HFF-Myc (cell line): ENCODE data around the gene BCAS3.

Experiments used
- DNase-seq: peaks from one replicate; pipeline ENCODE4 v3.0.0-alpha.2; 2011; ENCODE audit warnings: low read depth; ENCODE audit errors: extremely low read depth
- H3K4me3 ChIP-seq: replicated peaks from 2 replicates; pipeline ENCODE4 v1.5.1; 2011; ENCODE audit warnings: low read depth, mild to moderate bottlenecking, control low read depth, low read length
- TF ChIP-seq, protein P1 (sequence below): IDR thresholded peaks from 2 replicates; pipeline ENCODE4 v1.5.1; 2012; ENCODE audit warnings: mild to moderate bottlenecking, low read depth, low read length, control low read depth; ENCODE audit errors: missing control alignments

The BCAS3 gene

DNA sequence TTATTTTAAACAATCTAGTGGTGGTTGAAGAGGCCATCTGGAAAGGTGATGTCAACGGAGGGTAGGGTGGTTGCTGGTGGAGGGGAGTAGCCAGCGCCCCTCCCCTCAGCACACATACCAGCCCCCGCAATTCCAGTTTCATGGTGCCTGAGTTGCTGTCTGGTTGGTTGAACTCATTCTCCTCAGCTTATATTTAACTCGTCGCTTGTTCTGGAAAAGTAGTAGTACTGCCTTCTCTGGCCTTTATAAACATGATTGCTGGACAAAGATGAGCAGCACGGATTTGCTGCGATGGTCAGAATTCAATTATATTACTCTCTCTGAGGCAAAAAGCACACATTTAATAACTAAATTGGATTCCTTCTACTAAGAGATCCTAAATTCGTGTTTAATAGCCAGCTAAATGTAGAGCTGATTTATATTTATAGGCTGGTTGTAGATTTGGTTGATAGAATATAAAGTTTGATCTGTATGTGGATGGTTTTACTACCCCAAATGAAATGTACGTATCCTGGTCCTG lies 484.0 kb downstream of the BCAS3 start:
- H3K4me3 ChIP-seq: no peak overlapping the region

DNA sequence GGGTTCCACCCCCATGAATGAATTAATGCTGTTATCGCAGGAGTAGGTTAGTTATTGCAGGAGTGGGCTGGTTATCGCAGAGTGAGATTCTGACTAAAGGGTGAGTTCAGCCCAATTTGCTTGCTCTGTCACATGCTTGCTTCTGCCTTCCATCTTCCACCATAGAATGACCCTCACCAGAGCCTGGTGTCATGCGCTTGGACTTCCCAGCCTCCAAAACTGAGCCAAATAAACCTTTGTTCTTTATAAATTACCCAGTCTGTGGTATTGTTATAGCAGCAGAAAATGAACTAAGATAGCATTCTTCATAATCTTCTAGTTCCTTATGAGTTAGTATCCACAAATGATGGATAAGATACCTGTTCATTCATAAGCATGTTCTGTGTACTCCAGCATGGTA lies 486.9 kb downstream of the BCAS3 start:
- DNase-seq: no peak

More for the DNA sequence above, 484.0 kb downstream of the BCAS3 start:
- TF ChIP-seq, protein P1, sequence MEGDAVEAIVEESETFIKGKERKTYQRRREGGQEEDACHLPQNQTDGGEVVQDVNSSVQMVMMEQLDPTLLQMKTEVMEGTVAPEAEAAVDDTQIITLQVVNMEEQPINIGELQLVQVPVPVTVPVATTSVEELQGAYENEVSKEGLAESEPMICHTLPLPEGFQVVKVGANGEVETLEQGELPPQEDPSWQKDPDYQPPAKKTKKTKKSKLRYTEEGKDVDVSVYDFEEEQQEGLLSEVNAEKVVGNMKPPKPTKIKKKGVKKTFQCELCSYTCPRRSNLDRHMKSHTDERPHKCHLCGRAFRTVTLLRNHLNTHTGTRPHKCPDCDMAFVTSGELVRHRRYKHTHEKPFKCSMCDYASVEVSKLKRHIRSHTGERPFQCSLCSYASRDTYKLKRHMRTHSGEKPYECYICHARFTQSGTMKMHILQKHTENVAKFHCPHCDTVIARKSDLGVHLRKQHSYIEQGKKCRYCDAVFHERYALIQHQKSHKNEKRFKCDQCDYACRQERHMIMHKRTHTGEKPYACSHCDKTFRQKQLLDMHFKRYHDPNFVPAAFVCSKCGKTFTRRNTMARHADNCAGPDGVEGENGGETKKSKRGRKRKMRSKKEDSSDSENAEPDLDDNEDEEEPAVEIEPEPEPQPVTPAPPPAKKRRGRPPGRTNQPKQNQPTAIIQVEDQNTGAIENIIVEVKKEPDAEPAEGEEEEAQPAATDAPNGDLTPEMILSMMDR: no peak
- no peak for DNase-seq

DNA sequence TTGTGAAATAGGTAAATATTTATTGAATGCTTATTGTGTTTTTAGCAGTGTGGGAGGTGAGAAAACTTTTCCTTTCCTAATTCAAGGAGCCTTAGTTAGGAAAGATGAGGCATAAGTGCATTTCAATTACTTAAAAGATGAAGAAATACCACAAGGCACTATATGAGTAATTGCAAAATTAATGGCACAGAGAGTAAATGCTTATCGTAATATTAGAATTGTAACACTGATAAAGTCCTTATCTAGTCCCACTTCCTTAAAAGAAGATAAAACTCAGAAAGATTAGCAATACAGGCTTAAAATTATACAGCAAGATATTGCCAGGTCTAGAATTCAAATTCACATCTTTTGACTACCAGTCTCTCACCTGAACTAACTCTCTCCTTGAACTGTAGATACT lies 489.4 kb downstream of the BCAS3 start:
- no peak overlapping the region for H3K4me3 ChIP-seq
- TF ChIP-seq, protein P1: no peak
- no peak for DNase-seq

More for the DNA sequence above, 486.9 kb downstream of the BCAS3 start:
- H3K4me3 ChIP-seq: no peak overlapping the region
- TF ChIP-seq, protein P1: no peak

DNA sequence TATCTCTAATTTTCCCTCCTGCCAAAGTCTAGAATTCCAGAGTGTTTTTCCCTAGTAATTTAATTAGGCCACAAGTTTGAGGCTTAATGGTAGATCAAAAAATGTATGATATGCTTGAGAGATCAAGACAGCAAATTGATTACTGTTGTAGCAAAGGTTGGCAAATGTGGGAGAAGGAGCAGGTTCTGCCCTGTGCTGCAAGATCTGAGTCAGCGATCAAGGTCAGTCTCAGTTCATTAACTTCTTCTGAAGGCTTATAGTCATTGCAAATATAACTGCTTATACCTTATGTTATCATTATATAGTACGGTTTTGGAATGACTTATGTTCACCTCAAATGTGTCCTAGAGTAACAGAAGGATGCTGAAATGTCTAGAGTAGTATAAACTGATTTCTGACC lies 490.9 kb downstream of the BCAS3 start:
- no peak for DNase-seq
- TF ChIP-seq, protein P1: no peak
- no peak overlapping the region for H3K4me3 ChIP-seq

DNA sequence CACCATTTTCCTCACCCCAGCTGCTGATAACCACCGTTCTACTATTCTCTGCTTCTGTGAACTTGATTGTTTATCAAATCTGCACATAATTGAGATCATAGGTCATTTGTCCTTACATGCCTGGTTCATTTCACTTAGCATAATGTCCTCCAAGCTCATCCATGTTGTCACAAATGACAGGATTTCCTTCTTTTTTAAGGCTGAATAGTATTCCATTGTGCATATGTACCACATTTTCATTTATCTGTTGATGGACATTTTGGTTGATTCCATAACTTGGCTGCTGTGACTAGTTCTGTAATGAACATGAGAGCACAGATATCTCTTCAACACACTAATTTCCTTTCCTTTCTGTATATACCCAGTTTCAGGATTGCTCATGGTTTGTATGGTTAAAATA lies 496.7 kb downstream of the BCAS3 start:
- TF ChIP-seq, protein P1: no peak
- no peak for DNase-seq
- no peak overlapping the region for H3K4me3 ChIP-seq

DNA sequence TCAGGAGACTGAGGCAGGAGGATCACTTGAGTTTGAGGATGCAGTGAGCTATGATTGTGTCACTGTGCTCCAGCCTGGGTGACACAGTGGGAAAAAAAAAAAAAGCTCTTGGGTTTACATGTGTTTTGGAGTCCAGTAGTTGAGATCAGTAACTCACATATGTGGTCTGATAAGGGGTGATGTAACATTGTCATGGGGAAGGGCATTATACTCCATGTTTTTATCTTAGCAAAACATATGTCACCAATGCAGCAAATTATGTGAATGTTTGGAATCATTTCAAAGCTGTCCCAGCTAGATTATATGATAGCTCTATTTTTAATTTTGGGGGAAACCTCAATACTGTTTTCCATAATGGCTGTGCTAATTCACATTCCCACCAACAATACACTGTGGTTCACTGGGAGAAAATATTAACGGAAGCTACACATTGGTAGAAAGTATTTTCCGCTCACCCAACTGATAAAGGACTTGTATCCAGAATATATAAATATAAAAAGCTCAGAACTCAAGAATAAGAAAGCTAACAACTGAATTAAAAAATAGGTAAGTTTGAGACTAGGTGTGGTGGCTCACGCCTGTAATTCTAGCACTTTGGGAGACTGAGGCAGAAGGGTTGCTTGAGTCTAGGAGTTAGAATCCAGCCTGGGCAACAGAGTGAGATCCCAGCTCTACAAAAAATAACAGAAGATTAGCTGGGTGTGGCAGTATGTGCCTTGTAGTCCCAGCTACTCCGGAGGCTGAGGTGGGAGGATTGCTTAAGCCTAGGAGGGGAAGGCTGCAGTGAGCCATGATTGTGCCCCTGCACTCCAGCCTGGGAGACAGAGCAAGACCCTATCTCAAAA lies 497.9 kb downstream of the BCAS3 start:
- TF ChIP-seq, protein P1: no peak
- no peak for DNase-seq
- no peak overlapping the region for H3K4me3 ChIP-seq

DNA sequence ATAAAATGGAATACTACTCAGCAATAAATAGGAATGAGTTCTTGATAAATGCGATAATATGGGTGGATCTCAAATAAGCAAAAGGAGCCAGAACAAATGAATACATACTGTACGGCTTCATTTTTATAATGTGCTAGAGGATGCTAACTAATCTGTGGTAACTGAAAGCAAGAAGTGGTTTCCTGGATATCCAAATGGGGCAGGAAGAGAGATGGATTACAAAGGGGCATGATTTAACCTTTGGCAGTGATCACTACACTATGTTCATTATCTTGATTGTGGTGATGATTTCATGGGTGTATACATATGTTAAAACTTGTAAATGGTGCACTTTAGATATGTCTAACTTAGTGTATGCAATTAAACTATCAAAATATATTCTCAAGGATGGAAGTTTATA lies 499.7 kb downstream of the BCAS3 start:
- TF ChIP-seq, protein P1: no peak
- no peak overlapping the region for H3K4me3 ChIP-seq
- no peak for DNase-seq
